GM12874 (cell line): ENCODE results near the gene TCHP.

ENCODE experiments used
- TF ChIP-seq, protein P1 (sequence below): IDR thresholded peaks from 2 replicates; pipeline ENCODE4 v1.5.1; 2011; ENCODE audit warnings: low read depth, mild to moderate bottlenecking, control low read depth, low read length, moderate library complexity; ENCODE audit not compliant: insufficient read depth

TCHP gene

DNA sequence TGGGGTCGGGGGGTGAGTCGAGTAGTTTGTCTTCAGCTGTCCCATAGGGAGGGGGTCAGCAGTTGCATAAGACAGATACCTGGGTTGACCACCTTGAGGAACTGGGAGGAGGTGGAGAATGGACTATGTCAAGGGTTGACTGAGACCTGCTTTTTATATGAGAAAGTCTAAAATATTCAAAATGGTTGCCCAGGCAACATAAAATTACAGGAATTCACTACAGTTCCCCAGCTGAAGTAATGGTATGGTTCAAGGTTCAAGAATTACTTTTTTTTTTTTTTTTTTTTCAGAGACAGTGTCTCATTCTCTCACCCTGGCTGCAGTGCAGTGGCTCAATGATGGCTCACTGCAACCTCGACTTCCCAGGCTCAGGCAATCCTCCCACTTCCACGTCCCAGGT lies 5.1 kb upstream of the TCHP start:
- TF ChIP-seq, protein P1, sequence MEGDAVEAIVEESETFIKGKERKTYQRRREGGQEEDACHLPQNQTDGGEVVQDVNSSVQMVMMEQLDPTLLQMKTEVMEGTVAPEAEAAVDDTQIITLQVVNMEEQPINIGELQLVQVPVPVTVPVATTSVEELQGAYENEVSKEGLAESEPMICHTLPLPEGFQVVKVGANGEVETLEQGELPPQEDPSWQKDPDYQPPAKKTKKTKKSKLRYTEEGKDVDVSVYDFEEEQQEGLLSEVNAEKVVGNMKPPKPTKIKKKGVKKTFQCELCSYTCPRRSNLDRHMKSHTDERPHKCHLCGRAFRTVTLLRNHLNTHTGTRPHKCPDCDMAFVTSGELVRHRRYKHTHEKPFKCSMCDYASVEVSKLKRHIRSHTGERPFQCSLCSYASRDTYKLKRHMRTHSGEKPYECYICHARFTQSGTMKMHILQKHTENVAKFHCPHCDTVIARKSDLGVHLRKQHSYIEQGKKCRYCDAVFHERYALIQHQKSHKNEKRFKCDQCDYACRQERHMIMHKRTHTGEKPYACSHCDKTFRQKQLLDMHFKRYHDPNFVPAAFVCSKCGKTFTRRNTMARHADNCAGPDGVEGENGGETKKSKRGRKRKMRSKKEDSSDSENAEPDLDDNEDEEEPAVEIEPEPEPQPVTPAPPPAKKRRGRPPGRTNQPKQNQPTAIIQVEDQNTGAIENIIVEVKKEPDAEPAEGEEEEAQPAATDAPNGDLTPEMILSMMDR = no peak

DNA sequence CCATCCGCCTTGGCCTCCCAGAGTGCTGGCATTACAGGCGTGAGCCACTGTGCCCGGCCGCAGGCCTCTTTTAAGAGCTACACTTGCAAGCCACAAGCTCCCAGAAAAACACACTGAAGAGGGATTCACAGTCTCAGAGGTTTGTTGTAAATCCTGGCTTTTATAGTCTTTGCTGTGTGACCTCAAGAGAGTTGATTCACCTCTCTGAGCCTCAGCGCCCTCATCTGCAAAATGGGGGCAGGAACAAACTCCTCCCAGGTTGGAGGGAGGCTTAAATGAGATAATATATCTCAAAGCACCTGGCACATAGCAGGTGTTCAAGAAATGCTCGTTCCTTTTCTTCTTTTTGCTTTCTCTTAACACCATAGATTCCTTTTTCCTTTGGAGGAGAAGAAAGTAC lies 3.9 kb upstream of the TCHP start:
- TF ChIP-seq, protein P1 = no peak

DNA sequence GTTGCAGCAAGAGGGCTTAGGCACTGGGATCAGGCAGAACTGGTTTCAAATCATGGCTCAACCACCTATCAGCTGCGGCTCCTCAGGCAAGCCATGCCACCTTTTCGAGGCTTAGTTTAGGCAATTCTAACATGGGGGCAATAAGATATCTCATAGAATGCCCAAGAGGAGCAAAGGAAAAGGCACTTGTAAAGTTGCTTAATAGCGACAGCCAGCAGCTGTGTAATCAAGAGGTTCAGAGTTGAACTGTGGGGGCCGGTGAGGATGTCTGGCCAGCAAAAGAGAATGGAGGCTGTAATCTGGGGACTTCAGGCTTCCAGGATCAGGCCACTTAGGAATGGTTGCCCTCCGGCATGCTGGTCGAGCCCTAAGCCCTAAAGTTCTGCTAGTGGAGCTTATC lies 3.0 kb upstream of the TCHP start:
- TF ChIP-seq, protein P1 = no peak

DNA sequence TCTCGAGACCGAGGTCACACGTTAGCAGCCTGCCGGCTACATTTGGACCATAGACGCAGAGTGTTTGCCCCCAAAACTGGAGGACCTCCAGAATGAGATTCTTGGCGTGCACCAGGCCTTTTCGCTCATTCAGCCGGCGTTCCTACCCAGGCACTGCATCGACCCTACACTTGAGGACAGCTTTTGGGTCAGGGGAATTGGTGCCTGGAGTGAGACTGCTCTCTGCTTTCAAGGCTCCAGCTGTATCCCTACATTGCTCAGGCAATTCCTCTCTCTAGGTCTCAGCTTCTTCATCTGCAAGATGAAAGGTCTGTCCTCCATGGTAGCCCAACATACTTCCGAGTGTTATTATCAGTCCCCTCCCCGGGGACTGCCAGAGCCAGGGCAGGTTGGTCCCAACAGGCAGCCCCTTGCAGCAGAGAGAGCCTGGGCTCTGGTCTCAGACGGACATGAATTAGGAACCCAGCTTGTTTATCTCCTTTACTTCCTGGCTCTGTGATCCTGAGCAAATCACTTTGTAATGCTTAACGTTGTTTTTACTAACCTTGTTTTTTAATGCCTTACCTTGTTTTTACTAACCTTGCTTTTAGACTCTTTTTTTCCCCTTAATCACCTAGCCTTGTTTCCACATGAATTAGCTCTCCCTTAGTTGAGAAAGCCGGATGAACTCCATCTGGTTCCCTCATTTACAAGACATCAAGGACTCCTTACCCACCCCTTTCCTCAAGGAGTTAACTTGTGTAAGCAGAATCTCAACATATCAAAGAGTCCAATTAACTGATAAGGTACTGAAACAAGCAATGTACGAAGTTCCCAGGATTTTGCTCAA lies 892 bp downstream of the TCHP start:
- TF ChIP-seq, protein P1 = no peak

DNA sequence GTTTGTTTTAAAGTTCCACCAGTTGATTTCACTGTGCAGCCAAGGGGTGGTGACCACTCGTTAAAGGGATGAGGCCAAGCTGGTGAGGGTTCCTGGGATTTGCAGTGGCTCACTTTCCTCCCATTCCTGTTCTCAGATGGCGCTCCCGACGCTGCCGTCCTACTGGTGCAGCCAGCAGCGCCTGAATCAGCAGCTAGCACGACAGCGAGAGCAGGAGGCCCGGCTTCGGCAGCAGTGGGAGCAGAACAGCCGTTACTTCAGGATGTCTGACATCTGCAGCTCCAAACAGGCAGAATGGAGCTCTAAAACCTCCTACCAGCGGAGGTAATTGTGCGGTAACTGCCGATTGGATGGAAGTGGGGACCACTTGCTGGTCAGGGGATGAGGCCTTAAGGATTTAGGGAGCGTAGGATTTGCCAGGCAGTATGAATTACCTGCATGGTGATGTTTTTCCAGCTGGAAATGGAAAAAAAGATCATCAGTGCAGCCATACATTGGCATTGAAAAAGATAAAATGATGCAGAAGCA lies 2.9 kb downstream of the TCHP start:
- TF ChIP-seq, protein P1 = no peak

DNA sequence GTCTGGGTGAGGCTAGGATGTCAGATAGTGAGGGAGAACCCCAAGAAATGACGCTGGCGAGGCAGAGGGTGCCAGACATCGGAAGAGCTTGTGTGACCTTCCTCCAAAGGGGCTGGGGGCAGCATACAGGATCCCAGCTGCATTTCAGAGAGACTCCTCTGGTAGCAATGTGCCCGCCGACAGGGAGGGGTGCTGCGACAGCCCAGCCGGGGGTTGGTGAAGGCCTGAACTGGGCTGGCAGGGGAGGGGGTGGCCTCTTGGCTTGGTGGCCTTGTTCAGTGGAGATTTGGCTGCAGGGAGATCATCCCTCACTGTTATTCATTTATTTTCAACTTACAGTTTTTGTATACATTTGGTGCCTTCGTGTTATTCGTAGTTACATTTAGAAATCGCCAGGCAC lies 5.2 kb downstream of the TCHP start:
- TF ChIP-seq, protein P1 = no peak

DNA sequence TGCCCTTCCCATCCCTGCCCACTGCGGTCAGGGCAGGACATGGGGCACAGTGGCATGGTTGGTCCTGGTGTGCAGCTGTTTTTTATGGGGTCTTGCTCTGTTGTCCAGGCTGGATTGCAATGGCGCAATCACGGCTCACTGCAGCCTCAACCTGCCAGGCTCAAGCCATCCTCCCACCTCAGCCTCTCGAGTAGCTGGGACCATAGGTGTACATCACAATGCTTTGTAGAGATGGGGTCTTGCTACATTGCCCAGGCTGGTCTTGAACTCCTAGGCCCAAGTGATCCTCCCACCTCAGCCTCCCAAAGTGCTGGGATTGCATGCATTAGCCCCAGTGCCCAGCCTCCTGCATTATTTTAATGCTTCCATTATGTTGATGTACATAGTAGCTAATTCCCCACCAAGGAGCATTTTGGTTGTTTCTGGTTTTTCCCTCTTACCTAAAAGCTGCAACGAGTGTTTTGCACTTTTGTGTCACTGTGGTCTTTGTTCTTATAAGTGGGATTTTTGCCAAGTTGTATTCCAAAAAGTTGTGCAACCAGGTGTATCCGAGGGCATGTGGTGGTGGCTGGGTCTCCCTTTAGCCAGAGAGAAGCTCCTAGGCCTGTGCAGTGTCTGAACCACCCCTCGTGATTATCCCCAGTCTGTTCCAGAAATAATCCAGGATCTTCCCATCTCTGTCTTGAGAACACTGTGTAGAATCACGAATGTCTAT lies 10.3 kb downstream of the TCHP start:
- TF ChIP-seq, protein P1 = no peak
